MCF 10A (cell line): ENCODE data around the gene PCAT6. TPM values are rescaled to one million over a fixed set of nuclear protein-coding genes. Genes with fewer than 3 reads are reported as not detected.

Experiments used
- BruUV-seq: library from RNA; stranded (reverse); fragments of 400-500 nt; replicated peaks from 2 replicates; lab custom pipeline; 2021; lab: Mats Ljungman, UMichigan
- CTCF ChIA-PET: fragments of 300-600 bp; sonication (Branson Sonifier 250); formaldehyde crosslinking; extraction: SDS; loops from one replicate; lab custom pipeline; 2021; ENCODE audit warnings: antibody characterized with exemption, inconsistent platforms; lab: Yijun Ruan, JAX
- POLR2A ChIA-PET: fragments of 300-600, 350-650 bp; sonication (Branson Sonifier 250); formaldehyde crosslinking; extraction: SDS; loops from one replicate; lab custom pipeline; 2020; ENCODE audit warnings: antibody characterized with exemption, inconsistent platforms; lab: Yijun Ruan, JAX
- DNase-seq: peaks from one replicate; pipeline ENCODE4 v3.0.0-alpha.2; 2018; ENCODE audit not compliant: unreplicated experiment
- H3K27ac Mint-ChIP-seq: one replicate; pipeline ENCODE4 v1.8.0; 2022; ENCODE audit warnings: mild to moderate bottlenecking, low read depth, mixed read lengths; ENCODE audit not compliant: unreplicated experiment
- H3K27me3 Mint-ChIP-seq: one replicate; pipeline ENCODE4 v1.8.0; 2022; ENCODE audit warnings: mixed read lengths; ENCODE audit not compliant: insufficient read depth, unreplicated experiment
- H3K36me3 Mint-ChIP-seq: one replicate; pipeline ENCODE4 v1.8.0; 2022; ENCODE audit warnings: mild to moderate bottlenecking, moderate library complexity, mixed read lengths; ENCODE audit not compliant: insufficient read depth, unreplicated experiment
- H3K4me1 Mint-ChIP-seq: one replicate; pipeline ENCODE4 v1.8.0; 2022; ENCODE audit warnings: mixed read lengths; ENCODE audit not compliant: insufficient read depth, unreplicated experiment
- H3K4me3 Mint-ChIP-seq: one replicate; pipeline ENCODE4 v1.8.0; 2022; ENCODE audit warnings: mild to moderate bottlenecking, moderate library complexity, mixed read lengths; ENCODE audit not compliant: unreplicated experiment
- H3K9me3 Mint-ChIP-seq: one replicate; pipeline ENCODE4 v1.8.0; 2022; ENCODE audit warnings: mixed read lengths; ENCODE audit not compliant: unreplicated experiment
- CTCF ChIP-seq: fragments of 200-600 bp; IDR thresholded peaks from one replicate; pipeline ENCODE4 v1.8.0; 2022; ENCODE audit warnings: antibody characterized with exemption, mild to moderate bottlenecking; ENCODE audit not compliant: unreplicated experiment
- intact Hi-C: fragments of 100-400 bp; cut with micrococcal nuclease; formaldehyde crosslinking; loops from 2 replicates; pipeline ENCODE4 v1.14.1; 2022
- total RNA-seq: library from RNA; stranded (reverse); gene quantifications from 2 replicates; pipeline ENCODE4 v1.2.3, GENCODE V29; 2022

Gene PCAT6
- total RNA-seq, 1 experiment from 2014 or later = 3.2 TPM

- CTCF ChIA-PET = interaction anchor here (0.5 to 1.3 kb wide), 6 partner anchors 13 to 192 kb away, joined by 3 to 4 read pairs (median 3); no protein-coding TSS in a partner anchor
- H3K9me3 Mint-ChIP-seq = no peaks in the 10 kb centered on the region
- peaks cover 26% of the 10 kb centered on the region for H3K4me1 Mint-ChIP-seq
- H3K27ac Mint-ChIP-seq = peak overlapping the region; percentile 65
- BruUV-seq = no TSS peak
- H3K4me3 Mint-ChIP-seq = peak overlapping the region; percentile 81
- H3K27me3 Mint-ChIP-seq = no peaks in the 10 kb centered on the region
- intact Hi-C loops = no loop called here
- POLR2A ChIA-PET = interaction anchor here (0.6 to 4.3 kb wide), 45 partner anchors 8 to 581 kb away, joined by 3 to 39 read pairs (median 5); partner anchors contain the start of genes CYB5R1, KLHL12, RABIF and TMEM183A
- no peak for TF ChIP-seq CTCF
- no peak for DNase-seq
- H3K36me3 Mint-ChIP-seq = peaks cover 8% of the 10 kb centered on the region
Observed at GRCh38 chr1:202811296-202812175, 782 bp downstream of the PCAT6 start.

DNA sequence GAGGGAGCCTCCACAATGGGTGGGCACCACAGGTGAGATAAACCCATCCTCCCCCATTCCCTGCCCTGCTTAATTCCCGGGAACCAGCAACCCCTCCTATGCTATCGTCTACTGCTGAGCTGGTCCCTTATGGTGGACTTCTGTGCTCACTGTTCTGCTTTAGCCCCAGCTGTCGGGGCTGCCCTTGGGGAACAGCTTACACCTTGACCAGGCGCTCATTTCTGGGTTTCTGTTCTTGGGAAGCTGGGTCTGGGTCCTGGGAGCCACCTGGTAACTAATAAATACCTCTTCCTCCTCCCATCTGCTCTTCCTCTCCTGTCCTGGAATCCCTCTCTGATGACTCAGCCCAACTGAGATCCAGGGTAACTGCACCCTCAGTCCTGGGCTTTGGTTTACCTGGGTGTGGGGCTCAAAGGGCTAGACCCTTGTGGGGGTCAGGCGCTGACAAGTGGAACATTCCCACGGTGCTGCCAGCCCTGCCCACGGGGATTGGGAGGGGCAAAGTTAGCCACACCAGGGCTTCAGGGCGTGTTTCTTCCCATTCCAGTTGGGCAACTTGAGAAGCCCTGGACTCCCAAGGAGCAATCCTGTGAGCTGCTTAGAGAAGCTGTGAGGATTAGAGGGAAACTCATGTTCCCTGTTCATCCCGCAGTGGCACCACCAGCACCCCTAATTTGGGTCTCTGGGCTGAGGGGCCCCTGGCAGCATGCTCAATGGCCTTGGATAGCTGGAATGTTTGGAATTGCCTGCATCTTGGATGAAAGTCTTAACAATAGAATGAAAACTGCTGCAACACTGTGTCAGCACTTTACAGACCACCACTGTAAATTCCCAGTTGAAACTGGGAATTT, 1.6 kb downstream of the PCAT6 start:
- CTCF ChIA-PET = interaction anchor here (0.5 to 1.3 kb wide), 6 partner anchors 35 to 187 kb away, joined by 3 to 7 read pairs (median 3); no protein-coding TSS in a partner anchor
- no peak for DNase-seq
- TF ChIP-seq CTCF = no peak
- no TSS peak for BruUV-seq
- H3K9me3 Mint-ChIP-seq = no peaks in the 10 kb centered on the region
- H3K4me1 Mint-ChIP-seq = peaks cover 24% of the 10 kb centered on the region
- peak overlapping the region; percentile 65 for H3K27ac Mint-ChIP-seq
- H3K36me3 Mint-ChIP-seq = peaks cover 8% of the 10 kb centered on the region
- intact Hi-C loops = no loop called here
- POLR2A ChIA-PET = interaction anchor here (0.6 to 3.9 kb wide), 11 partner anchors 8 to 182 kb away, joined by 3 to 38 read pairs (median 4); partner anchors contain the start of gene RABIF
- peaks cover 6% of the 10 kb centered on the region for H3K27me3 Mint-ChIP-seq
- peak overlapping the region; percentile 81 for H3K4me3 Mint-ChIP-seq

- no peak overlapping the region for H3K4me3 Mint-ChIP-seq
Observed at GRCh38 chr1:202815120-202815519, 4.4 kb downstream of the PCAT6 start.

More at GRCh38 chr1:202815120-202815519, 4.4 kb downstream of the PCAT6 start:
- no TSS peak for BruUV-seq
- Mint-ChIP-seq H3K9me3 (no peaks in the 10 kb centered on the region), H3K36me3 (peaks cover 8% of the 10 kb centered on the region), H3K27ac (no peak overlapping the region), H3K27me3 (peaks cover 26% of the 10 kb centered on the region), H3K4me1 (peaks cover 14% of the 10 kb centered on the region)
- CTCF ChIA-PET = no interaction called here
- no peak for DNase-seq
- intact Hi-C loops = no loop called here
- POLR2A ChIA-PET = interaction anchor here (1.2 to 2.4 kb wide), 3 partner anchors 9 to 73 kb away, joined by 3 to 10 read pairs (median 5); no protein-coding TSS in a partner anchor
- TF ChIP-seq CTCF = no peak
